Adipose tissue (tissue), 3 donors: ENCODE results near the gene PDZD8. TPM values are rescaled to one million over a fixed set of nuclear protein-coding genes. Genes with fewer than 3 reads are reported as not detected.
"Not testable (repeated sequence)": the region's sequence is repeated elsewhere in the genome, so short reads cannot be mapped to it uniquely, and the experiment has no call there.

Experiments used
- H3K27ac ChIP-seq: one replicate; pipeline ENCODE4 v1.5.1; 2013; ENCODE audit warnings: low read depth, low read length
- WGBS, 3 donors: extraction: QIAGEN DNeasy Blood & Tissue Kit; methylation state at CpG; one replicate each; pipeline ENCODE4 v1.1.7; 2013; 5-methylcytosine and 5-hydroxymethylcytosine counted together
- polyA plus RNA-seq, 3 donors: library from polyadenylated mRNA; stranded (reverse); fragments of 200-250 nt; gene quantifications; one replicate each; pipeline ENCODE4 v1.2.3, GENCODE V29; 2013
- donor health status: healthy with polysubstance abuse.
- donor health status: Bipolar disorder and iron deficiency.
- donor health status: healthy.

Gene PDZD8
- polyA plus RNA-seq, 3 donors: 3.8 to 11.8 (median 9.5) TPM

DNA sequence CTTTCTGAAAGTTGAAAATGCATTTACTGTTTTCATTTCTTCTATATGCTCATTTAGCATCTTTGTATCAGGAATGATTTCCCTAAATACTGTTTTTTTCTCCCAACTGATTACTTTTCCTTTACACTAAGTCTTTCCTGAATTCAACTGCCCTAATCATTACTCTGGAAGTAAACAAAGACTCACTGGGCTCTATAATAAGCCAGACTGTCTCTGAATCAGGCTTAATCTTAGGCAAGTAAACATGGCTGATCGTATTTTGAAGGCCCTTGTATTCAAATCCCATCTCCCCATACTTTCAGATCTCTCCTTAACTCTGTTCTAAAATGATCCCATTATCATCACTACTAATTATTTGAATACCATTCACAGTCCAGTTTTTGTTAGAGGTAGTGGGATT lies 61.6 kb downstream of the PDZD8 start:
- WGBS, 3 donors: 50 to 96% (median 90%) methylated on average over 1 of the region's 1 CpG
- no peak overlapping the region for H3K27ac ChIP-seq

GRCh38 chr10:117312430-117312829 lies 62.8 kb downstream of the PDZD8 start:
- WGBS, 3 donors: 60 to 100% (median 96%) methylated on average over 4 of the region's 4 CpGs
- no peak overlapping the region for H3K27ac ChIP-seq

GRCh38 chr10:117311261-117311660 lies 64.0 kb downstream of the PDZD8 start:
- H3K27ac ChIP-seq: no peak overlapping the region
- 96 to 99% (median 97%) methylated on average over 5 of the region's 5 CpGs for WGBS, 3 donors

DNA sequence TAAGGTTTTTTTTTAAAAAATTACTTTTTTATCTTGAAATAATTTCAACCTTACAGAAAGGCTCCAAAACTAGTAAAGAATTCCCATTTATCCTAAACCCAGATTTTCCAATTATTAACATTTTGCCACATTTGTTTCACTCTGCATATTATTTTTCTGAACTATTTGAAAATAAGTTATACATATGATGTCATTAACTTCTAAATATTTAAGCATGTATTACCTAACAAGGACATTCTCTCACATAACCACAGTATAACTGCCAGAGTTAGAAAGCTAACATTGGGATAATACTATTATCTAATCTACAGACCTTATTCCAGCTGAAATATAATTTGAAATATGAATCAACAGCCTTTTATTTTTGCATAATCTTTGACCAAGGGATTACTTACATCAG lies 68.6 kb downstream of the PDZD8 start:
- H3K27ac ChIP-seq: no peak overlapping the region

GRCh38 chr10:117303451-117303850 lies 71.8 kb downstream of the PDZD8 start:
- 96 to 100% (median 97%) methylated on average over 3 of the region's 3 CpGs for WGBS, 3 donors
- H3K27ac ChIP-seq: not testable (repeated sequence)

GRCh38 chr10:117300671-117301070 lies 74.6 kb downstream of the PDZD8 start:
- 94 to 100% (median 97%) methylated on average over 1 of the region's 1 CpG for WGBS, 3 donors
- no peak overlapping the region for H3K27ac ChIP-seq

DNA sequence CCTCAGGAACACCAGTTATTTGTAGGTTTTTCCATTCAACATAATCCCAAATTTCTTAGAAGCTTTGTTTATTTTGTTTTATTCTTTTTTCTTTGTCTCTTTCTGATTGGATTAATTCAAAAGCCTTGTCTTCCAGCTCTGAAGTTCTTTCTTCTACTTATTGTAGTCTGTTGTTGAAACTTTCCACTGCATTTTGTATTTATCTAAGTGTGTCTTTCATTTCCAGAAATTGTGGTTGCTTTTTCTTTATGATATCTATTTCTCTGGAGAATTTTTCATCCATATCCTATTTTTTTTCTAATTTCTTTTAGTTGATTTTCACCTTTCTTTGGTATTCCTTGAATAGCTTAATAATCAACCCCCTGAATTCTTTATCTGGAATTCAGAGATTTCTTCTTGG lies 75.8 kb downstream of the PDZD8 start:
- H3K27ac ChIP-seq: no peak overlapping the region

DNA sequence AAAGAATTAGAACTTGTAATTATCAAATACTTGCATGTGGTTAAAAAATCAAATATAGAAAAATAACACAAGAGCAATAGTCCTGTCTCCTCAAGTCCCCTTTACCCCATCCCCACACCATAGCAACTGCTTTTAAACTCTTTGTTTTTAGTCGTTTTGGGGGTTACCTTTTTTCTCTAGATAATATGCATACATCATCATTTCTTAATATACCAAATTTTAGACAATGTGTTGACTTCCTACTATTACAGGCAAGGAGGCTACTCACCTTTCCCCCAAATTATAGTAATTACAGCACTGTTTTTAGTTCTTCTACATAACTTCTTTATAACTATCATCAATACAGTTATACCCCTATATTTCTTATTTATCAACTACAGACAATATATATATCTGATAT lies 77.0 kb downstream of the PDZD8 start:
- 78 to 86% (median 83%) methylated on average over 1 of the region's 1 CpG for WGBS, 3 donors
- no peak overlapping the region for H3K27ac ChIP-seq

DNA sequence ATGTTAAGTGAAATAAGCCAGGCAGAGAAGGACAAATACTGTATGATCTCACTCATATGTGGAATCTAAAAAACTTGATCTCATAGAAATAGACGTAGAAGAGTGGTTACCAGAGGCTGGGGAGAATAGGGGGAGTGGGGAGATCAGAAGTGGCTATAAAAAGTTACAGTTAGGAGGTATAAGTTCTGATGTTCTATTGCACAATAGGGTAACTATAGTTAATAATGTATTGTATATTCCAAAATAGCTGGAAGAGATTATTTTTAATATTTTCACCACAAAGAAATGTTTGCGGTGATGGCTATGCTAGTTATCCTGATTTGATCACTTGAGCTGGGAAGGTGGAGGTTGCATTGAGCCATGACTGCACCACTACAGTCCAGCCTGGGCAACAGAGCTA lies 80.5 kb downstream of the PDZD8 start:
- WGBS, 3 donors: 95 to 96% (median 96%) methylated on average over 2 of the region's 2 CpGs
- no peak overlapping the region for H3K27ac ChIP-seq

DNA sequence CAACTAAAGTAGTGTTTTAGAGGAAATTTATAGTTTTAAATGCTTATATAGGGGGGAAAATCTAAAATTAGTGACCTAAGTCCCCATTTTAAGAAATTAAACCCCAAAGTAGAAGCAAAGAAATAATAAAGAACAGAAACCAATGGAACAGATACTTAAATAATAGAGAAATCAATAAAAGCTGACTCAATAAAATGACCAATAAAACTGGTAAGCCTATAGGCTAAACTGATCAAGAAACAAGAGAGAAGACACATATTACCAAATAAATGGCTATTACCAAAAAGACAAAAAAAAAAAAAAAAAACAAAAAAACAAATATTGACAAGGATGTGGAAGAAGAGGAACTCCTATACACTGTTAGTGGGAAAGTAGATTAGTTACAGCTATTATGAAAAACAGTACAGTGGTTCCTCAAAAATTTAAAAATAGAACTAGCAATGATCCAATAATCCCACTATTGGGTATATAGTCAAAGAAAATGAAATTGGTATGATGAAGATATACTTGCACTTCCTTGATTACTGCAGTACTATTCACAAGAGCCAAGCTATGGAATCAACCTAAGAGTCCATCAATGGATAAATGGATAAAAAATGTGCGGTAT lies 81.1 kb downstream of the PDZD8 start:
- 100% methylated on average over 1 of the region's 1 CpG for WGBS, 3 donors
- H3K27ac ChIP-seq: no peak overlapping the region

- H3K27ac ChIP-seq: not testable (repeated sequence)
- WGBS, 3 donors: 96 to 99% (median 98%) methylated on average over 10 of the region's 10 CpGs
Measured at GRCh38 chr10:117290872-117291271, 84.4 kb downstream of the PDZD8 start.

DNA sequence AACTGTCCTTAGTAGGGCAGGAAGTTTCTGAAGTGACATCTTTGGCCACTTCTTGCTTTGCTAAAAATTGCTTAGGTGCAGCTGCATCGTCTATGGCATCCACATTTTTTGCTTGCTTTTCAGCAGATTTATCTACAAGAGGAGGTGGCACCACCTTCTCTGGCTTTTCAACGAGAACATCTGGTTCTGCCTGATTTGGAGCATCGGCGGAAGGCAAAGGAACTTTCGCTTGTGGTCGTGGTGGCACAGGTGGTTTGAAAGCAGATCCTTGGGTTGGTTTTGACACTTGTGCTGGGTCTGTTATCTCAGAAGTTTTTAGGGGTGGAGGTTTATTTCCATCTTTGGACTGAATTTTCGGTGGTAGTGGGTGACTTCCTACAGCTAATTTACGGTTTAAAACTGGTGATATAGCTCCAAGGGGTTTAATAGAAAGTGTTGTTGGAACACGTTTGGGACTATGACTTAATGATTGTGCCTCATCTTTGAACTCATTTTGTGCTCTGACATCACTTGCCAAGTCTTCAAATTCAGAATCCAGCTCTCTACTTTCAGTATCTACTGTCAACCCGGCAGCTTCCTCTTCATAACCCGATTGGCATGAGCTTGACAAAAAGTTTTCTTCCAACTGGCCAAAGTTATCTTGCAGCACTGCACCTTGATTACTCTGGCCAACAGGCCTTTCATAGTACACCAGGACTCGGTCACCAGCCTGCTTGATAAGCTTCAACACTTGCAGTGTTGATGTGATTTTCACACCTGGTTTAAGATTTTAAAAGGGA lies 90.3 kb downstream of the PDZD8 start:
- H3K27ac ChIP-seq: no peak overlapping the region
- WGBS, 3 donors: 86 to 91% (median 91%) methylated on average over 12 of the region's 12 CpGs

- 80 to 95% (median 91%) methylated on average over 2 of the region's 2 CpGs for WGBS, 3 donors
- no peak overlapping the region for H3K27ac ChIP-seq
Measured at GRCh38 chr10:117277675-117278074, 97.6 kb downstream of the PDZD8 start.

GRCh38 chr10:117275121-117275520 lies 100.1 kb downstream of the PDZD8 start:
- no peak overlapping the region for H3K27ac ChIP-seq
- WGBS, 3 donors: 40 to 69% (median 65%) methylated on average over 3 of the region's 3 CpGs

- WGBS, 3 donors: 91 to 96% (median 93%) methylated on average over 5 of the region's 5 CpGs
Measured at GRCh38 chr10:117274509-117274908, 100.7 kb downstream of the PDZD8 start.

GRCh38 chr10:117273980-117274379 lies 101.3 kb downstream of the PDZD8 start:
- 77 to 98% (median 98%) methylated on average over 3 of the region's 3 CpGs for WGBS, 3 donors
- no peak overlapping the region for H3K27ac ChIP-seq

More at GRCh38 chr10:117274509-117274908, 100.7 kb downstream of the PDZD8 start:
- H3K27ac ChIP-seq: no peak overlapping the region

- 50 to 61% (median 53%) methylated on average over 13 of the region's 13 CpGs for WGBS, 3 donors
- H3K27ac ChIP-seq: no peak overlapping the region
Measured at GRCh38 chr10:117272195-117273076, 102.8 kb downstream of the PDZD8 start.

- WGBS, 3 donors: 81 to 89% (median 84%) methylated on average over 3 of the region's 3 CpGs
- H3K27ac ChIP-seq: no peak overlapping the region
Measured at GRCh38 chr10:117271427-117271826, 103.8 kb downstream of the PDZD8 start.

- WGBS, 3 donors: 88 to 100% (median 99%) methylated on average over 2 of the region's 2 CpGs
- H3K27ac ChIP-seq: no peak overlapping the region
Measured at GRCh38 chr10:117268907-117269306, 106.3 kb downstream of the PDZD8 start.
